Activated CD8-positive, alpha-beta memory T cell treated with anti-CD3 and anti-CD28 coated beads, Interleukin-2, amount 50 U/mL, for 24 hours (primary cell): ENCODE measurements around the gene MYOCD.

Experiments
- DNase-seq: peaks from one replicate; pipeline ENCODE4 v3.0.0-alpha.2; 2020; ENCODE audit errors: extremely low read depth

MYOCD gene

DNA sequence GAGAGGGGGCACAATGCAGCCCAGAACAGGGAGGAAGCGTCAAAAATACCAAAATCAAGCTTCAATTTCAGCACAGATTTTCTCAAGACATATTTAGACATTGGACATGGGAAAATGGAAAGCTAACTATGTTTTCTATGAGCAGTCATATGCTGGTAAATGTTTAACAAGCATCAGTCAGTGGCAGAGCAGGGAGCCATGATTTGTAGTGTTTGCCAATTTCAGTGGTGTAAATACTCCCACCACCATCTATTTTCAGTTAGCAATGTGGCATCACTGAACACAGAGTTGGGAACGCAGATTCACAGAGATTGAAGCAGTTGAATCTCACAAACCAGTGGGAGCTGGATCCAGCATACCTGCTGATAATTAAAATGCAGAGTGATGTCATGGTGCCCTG is 24.6 kb upstream of the MYOCD start:
- no peak for DNase-seq

DNA sequence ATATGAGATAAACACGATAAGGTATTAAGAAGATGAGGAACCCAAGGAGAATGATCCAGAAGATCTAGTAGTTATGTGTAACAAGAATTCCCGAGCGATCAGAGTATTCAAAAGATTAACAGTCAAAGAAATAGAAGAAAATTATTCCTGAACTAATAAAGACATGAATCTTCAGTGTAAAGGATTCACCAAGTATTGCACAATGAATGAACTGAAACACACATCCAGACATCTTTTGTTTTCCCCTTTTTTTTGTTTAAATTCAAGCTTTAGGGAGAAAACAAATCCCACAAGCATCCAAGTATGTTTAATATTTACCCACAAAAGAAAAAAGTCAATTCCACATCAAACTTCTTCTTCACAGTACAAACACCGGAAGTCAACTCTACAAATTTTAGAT is 23.7 kb upstream of the MYOCD start:
- DNase-seq, result no peak

DNA sequence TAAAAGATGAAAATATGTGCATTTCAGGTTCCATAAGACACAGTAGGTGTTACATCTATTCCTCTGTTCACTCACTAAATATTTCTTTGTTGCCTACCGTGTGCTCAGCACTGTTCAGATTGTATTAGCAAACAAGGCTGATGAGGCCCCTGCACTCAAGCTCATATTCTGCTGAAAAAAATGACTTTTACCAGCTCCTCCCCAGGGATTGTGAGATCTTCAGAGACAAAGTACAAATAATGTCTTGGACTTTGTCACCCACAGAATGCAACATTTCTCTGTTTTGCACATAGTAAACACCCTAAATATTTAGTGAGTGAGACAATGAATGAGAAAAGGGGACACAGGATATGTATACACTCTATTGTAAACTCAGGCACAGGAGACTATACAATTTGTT is 21.9 kb upstream of the MYOCD start:
- DNase-seq, result no peak

DNA sequence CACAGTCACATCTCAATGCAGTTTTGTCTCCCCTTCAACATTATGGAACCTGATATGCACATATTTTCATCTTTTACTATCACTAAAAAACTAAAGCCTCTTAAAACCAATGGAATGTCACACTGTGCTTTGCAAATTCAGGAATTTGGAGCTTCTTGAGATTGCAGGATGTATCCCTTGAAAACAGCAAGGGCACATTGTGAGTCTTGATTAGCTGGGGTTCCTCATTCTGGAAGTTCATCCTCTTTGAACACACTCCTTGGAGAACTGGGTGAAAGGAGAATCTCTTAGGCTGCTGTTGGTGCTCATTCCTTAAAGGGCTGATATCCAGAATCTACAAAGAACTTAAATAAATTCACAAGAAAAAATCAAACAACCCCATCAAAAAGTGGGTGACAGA is 21.1 kb upstream of the MYOCD start:
- DNase-seq, result no peak

DNA sequence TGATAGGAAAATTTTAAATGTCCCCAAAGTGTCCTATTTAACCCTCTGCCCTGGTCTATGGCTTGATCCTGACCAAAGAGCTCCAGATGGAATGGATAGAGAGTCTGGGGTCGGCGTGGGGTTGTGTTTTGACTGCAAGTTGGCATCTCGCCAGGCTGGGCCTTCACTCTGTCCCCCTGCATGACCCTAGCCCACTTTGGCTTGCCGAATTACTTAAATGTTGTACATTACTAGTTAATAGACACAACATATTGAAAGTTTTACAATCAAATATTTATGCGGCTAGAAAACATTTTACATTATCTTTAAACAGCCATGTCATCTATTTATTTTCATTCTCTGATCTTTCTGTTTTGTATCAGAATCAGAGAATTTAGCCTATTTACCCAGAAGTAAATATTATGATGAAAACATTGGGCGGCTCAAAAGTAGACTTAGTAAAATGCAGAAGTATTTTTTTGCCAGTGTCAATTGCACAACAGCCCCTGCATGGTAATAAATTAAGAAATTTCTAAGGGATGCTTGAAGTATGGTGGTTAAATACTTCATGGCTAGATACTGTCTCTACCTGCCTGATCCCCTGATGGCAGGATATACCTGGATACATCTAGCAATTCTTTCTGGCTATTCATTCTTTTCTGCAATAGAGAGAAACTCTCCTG is 18.8 kb upstream of the MYOCD start:
- no peak for DNase-seq

GRCh38 chr17:12648498-12648897 is 17.2 kb upstream of the MYOCD start:
- no peak for DNase-seq

DNA sequence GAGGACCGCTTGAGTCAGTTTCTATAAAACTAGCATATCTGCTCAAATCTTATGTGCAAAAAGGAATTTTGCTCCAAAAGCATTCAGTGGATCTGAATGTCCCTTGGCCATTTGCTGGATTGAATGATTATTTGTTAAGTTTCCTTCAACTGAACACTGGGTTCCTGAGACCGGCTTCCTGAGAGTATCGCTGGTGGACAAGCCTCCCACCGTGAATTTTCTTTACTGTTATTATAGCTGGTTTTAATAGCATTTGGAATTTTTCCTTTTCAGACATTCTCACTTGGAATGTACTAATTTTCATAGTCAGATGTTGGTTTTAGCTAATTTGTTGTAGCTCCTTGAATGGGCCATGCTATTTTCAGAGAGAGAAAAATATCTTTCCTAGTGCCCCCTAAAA is 9.8 kb upstream of the MYOCD start:
- DNase-seq, result no peak

GRCh38 chr17:12656354-12656753 is 9.3 kb upstream of the MYOCD start:
- DNase-seq, result no peak

DNA sequence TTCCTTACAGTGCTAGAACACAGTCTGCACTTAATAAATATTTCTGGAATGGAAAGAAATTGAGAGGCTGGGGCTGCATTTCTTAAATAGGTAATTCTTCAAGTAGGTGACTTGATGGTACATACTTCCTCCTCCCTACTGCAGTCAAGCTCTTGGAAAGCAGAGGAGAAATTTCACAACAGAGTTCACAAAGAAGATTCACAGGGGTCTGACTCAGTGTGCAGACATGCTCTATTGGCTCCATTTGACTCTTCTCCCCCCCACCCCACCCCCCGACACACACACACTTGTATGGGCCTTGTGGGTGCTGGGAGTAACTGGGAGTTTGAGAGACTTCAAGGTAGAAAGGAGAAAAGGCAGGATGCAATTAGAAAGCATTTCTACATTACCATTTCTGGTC is 6.2 kb upstream of the MYOCD start:
- no peak for DNase-seq

DNA sequence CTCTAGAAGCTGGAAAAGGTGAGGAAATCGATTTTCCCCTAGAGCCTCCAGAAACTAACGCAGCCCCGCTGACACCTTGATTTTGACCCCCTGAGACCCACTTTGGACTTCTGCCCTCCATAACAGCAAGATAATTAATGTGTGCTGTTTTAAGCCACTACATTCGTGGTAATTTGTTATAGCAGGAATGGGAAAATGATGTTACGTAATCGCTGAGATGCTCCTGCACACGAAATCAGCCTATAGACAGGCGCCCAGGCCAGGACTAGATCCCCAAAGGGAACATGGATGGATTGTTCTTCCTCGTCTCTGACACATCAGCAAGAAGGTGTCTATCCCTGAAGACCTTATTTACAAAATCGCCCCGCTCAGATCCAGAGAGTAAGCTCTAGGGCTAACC is 1.4 kb upstream of the MYOCD start:
- DNase-seq, result no peak

DNA sequence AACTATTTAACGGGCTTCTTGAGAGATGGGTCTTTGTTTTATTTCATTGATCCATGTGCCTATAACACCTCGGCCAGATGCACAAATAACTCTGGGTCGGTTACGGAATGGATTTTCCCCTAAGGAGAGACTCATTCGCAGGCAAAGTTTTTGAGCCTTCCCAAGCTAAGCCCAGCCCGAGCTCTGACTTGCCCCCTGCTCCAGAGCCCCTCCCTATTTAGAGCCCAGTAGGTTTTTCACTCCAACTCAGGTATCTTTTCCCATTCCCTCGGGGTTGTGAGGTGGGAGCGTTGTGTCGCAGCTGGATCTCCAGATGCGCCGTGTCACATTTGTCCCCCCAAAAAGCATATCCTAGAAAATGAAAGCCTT is 812 bp upstream of the MYOCD start:
- no peak for DNase-seq

- no peak for DNase-seq
Observed at GRCh38 chr17:12666718-12667117, 1.0 kb downstream of the MYOCD start.

- DNase-seq, result no peak
Observed at GRCh38 chr17:12667299-12667958, 1.7 kb downstream of the MYOCD start.

GRCh38 chr17:12671906-12672305 is 6.2 kb downstream of the MYOCD start:
- DNase-seq, result no peak

GRCh38 chr17:12672947-12673346 is 7.3 kb downstream of the MYOCD start:
- DNase-seq, result no peak

DNA sequence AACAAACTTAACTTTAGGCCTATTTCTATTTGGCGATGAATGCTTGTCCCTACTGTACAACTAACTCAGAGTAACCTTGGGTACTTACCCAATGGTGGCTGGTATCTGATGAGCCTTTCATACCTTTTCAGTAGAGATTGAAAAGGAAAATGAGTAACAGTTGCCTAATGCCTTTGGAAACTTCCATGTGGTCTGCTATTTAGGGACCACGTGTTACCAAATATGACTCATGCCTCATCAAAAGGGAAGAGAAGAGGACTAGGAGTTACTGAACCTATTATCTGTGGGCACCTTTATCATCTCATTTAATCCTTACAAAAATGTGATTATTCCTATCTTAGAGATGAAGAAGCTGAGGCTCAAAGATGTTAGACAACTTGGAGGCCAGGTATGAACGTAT is 8.1 kb downstream of the MYOCD start:
- DNase-seq, result no peak

GRCh38 chr17:12680407-12680897 is 14.8 kb downstream of the MYOCD start:
- DNase-seq, result no peak

DNA sequence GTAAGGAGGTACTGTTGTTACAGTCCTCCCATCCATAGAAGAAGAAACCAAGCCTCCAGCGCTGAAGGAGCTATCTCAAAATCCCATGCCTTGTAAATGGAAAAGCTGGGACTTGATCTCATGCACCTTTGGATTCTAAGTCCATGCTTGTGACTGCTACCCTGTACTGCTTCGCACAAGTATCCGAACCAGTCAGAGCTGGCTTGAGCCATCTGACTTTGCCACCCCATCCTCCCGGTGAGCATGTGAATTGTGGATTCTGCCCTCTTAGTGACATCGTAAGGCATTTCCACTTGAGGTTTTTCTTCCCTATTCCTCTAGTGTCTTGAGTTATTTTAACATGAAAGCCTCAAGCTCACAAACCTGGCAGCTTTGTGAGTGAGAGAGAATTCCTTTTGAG is 15.3 kb downstream of the MYOCD start:
- no peak for DNase-seq

DNA sequence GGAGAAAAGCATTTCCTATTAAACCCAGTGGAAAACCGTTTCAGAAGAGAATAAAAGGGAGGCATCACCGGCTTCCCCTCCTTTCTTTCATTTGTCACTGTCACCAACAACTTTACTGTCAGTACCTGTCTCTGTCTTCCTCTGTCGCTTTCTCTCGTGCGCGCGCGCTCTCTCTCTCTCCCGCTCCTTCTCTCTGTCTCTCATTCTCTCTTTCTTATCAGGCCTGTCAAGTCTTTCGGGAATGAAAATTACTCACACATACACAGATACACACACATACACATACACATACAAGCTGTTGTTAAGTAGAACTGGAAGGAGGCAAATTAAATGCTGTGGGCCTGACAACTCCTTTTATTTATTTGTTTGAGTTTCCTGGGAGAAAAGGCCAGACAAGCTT is 17.6 kb downstream of the MYOCD start:
- DNase-seq, result no peak

GRCh38 chr17:12686486-12686885 is 20.8 kb downstream of the MYOCD start:
- no peak for DNase-seq

GRCh38 chr17:12688382-12688781 is 22.7 kb downstream of the MYOCD start:
- no peak for DNase-seq

- DNase-seq, result no peak
Observed at GRCh38 chr17:12691173-12691572, 25.5 kb downstream of the MYOCD start.

GRCh38 chr17:12693640-12694039 is 27.9 kb downstream of the MYOCD start:
- no peak for DNase-seq

DNA sequence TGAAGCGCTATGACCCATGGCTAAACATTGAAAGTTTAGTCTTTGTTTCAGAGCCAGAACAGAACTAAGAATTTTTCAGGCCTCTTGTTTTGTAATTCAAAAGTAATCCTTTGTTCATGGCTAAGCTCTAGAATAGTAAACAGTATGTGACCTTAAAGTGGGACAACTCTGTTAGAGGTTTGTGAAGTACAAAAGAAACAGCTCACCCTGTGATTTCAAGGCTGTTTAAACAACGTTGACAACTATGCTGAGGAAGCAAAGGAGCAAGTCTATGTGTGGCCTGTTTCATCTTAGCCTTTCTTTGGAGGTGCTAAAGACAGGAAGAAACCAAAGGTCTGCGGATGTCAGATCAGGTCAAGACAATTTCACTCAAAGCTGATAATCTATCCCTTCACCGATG is 40.4 kb downstream of the MYOCD start:
- no peak for DNase-seq
